HepG2 (cell line): ENCODE data around the gene FAM111A. TPM values are rescaled to one million over a fixed set of nuclear protein-coding genes. Genes with fewer than 3 reads are reported as not detected.

Source experiments
- ATF1 ChIP-seq: IDR thresholded peaks from 2 replicates; pipeline ENCODE4 v1.6.1; 2016; ENCODE audit warnings: mild to moderate bottlenecking, control low read depth
- DR1 ChIP-seq: sonication (generic); formaldehyde crosslinking; IDR thresholded peaks from 2 replicates; pipeline ENCODE4 v1.8.0; 2021; ENCODE audit warnings: mild to moderate bottlenecking, missing genetic modification reagents, inconsistent platforms
- HBP1 ChIP-seq: IDR thresholded peaks from 2 replicates; pipeline ENCODE4 v1.6.1; 2016; ENCODE audit warnings: low read depth, control low read depth
- JARID2 ChIP-seq: sonication (generic); formaldehyde crosslinking; IDR thresholded peaks from 2 replicates; pipeline ENCODE4 v1.8.1; 2023; ENCODE audit warnings: missing genetic modification reagents, inconsistent platforms; ENCODE audit not compliant: insufficient replicate concordance
- KAT7 ChIP-seq: IDR thresholded peaks from 2 replicates; pipeline ENCODE4 v1.6.1; 2018; ENCODE audit warnings: borderline replicate concordance, missing compliant biosample characterization
- KDM1A ChIP-seq: IDR thresholded peaks from 2 replicates; pipeline ENCODE4 v1.6.1; 2016; ENCODE audit warnings: missing compliant biosample characterization
- MED8 ChIP-seq: sonication (generic); formaldehyde crosslinking; IDR thresholded peaks from 2 replicates; pipeline ENCODE4 v1.8.1; 2023; ENCODE audit warnings: mild to moderate bottlenecking, missing genetic modification reagents; ENCODE audit not compliant: insufficient replicate concordance
- MTERF4 ChIP-seq: sonication (generic); formaldehyde crosslinking; IDR thresholded peaks from 2 replicates; pipeline ENCODE4 v1.8.0; 2023; ENCODE audit warnings: mild to moderate bottlenecking, missing genetic modification reagents
- MTF1 ChIP-seq: sonication (generic); formaldehyde crosslinking; IDR thresholded peaks from 2 replicates; pipeline ENCODE4 v1.5.0; 2020; ENCODE audit warnings: missing genetic modification reagents
- POLR2A ChIP-seq, 2 experiments: IDR thresholded peaks; 2 replicates each; pipeline ENCODE4 v1.6.1; 2011; ENCODE audit warnings: low read depth in 2 of 2, low read length in 2 of 2, mild to moderate bottlenecking in 1 of 2, moderate library complexity in 1 of 2; ENCODE audit not compliant: insufficient read depth in 1 of 2
- SRSF9 ChIP-seq: fragments of 200-400 bp; formaldehyde crosslinking; IDR thresholded peaks from 2 replicates; pipeline ENCODE4 v1.6.1; 2018; ENCODE audit warnings: borderline replicate concordance, mild to moderate bottlenecking, low read depth, low read length; ENCODE audit not compliant: insufficient read depth, poor library complexity, severe bottlenecking
- TOPORS ChIP-seq: sonication (generic); formaldehyde crosslinking; IDR thresholded peaks from 2 replicates; pipeline ENCODE4 v1.8.0; 2023; ENCODE audit warnings: mild to moderate bottlenecking, missing genetic modification reagents
- ZNF572 ChIP-seq: sonication (generic); formaldehyde crosslinking; IDR thresholded peaks from 2 replicates; pipeline ENCODE4 v1.5.1; 2020; ENCODE audit warnings: mild to moderate bottlenecking, missing genetic modification reagents
- ZNF7 ChIP-seq: IDR thresholded peaks from 2 replicates; pipeline ENCODE4 v1.6.1; 2016; ENCODE audit warnings: missing biosample characterization, missing genetic modification reagents
- ZNF761 ChIP-seq: sonication (generic); formaldehyde crosslinking; conservative IDR thresholded peaks from 2 replicates; pipeline ENCODE4 v1.4.0; 2020; ENCODE audit warnings: mild to moderate bottlenecking, missing genetic modification reagents
- ZNF776 ChIP-seq: sonication (generic); formaldehyde crosslinking; IDR thresholded peaks from 2 replicates; pipeline ENCODE4 v1.4.0; 2020; ENCODE audit warnings: mild to moderate bottlenecking, missing genetic modification reagents
- polyA plus RNA-seq, 8 experiments: library from polyadenylated mRNA; depleted of rRNA in 3 of 8; stranded (reverse) in 7 of 8; unstranded in 1 of 8; fragments of >200 nt; fragmentation: Illumina TruSeq in 4 of 8; extraction: Trizol in 4 of 8; gene quantifications; 2 replicates each; pipeline versions ENCODE4 v1.2.1 to v1.2.3, GENCODE V29; 2011 to 2016; ENCODE audit warnings: low read depth in 4 of 8, missing spikeins in 1 of 8, mixed read lengths in 1 of 8; ENCODE audit not compliant: insufficient read depth in 1 of 8
- total RNA-seq, 5 experiments: library from RNA; depleted of rRNA; stranded (reverse); fragments of >200 nt; fragmentation: Illumina TruSeq; extraction: Trizol; gene quantifications; 2 replicates each; pipeline ENCODE4 v1.2.3, GENCODE V29; 2016; ENCODE audit warnings: low read depth in 1 of 5
- TF ChIP-seq, protein P1 (sequence below): sonication (generic); formaldehyde crosslinking; IDR thresholded peaks from 2 replicates; pipeline ENCODE4 v1.8.1; 2022; ENCODE audit warnings: low read depth, mild to moderate bottlenecking, missing genetic modification reagents
- TF ChIP-seq, protein P2 (sequence below): sonication (generic); formaldehyde crosslinking; conservative IDR thresholded peaks from 2 replicates; pipeline ENCODE4 v1.4.0; 2020; ENCODE audit warnings: missing genetic modification reagents
- TF ChIP-seq, protein P3 (sequence below): sonication (generic); formaldehyde crosslinking; IDR thresholded peaks from 2 replicates; pipeline ENCODE4 v1.4.0; 2020; ENCODE audit warnings: mild to moderate bottlenecking, missing genetic modification reagents, borderline replicate concordance

Gene FAM111A
- total and polyA plus RNA-seq, 2 of the 13 experiments (the other 11 are each of a cell fraction or from before 2014, with no cell fraction given): 3.2 to 13.5 TPM

- TF ChIP-seq, protein P1, sequence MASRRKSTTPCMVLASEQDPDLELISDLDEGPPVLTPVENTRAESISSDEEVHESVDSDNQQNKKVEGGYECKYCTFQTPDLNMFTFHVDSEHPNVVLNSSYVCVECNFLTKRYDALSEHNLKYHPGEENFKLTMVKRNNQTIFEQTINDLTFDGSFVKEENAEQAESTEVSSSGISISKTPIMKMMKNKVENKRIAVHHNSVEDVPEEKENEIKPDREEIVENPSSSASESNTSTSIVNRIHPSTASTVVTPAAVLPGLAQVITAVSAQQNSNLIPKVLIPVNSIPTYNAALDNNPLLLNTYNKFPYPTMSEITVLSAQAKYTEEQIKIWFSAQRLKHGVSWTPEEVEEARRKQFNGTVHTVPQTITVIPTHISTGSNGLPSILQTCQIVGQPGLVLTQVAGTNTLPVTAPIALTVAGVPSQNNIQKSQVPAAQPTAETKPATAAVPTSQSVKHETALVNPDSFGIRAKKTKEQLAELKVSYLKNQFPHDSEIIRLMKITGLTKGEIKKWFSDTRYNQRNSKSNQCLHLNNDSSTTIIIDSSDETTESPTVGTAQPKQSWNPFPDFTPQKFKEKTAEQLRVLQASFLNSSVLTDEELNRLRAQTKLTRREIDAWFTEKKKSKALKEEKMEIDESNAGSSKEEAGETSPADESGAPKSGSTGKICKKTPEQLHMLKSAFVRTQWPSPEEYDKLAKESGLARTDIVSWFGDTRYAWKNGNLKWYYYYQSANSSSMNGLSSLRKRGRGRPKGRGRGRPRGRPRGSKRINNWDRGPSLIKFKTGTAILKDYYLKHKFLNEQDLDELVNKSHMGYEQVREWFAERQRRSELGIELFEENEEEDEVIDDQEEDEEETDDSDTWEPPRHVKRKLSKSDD: no peak
- TF ChIP-seq ZNF776 (CRISPR knock-in tag) (no peak), ZNF761 (CRISPR knock-in tag) (no peak), MED8 (CRISPR knock-in tag) (no peak), KAT7 (CRISPR knock-in tag) (no peak), DR1 (CRISPR knock-in tag) (no peak), POLR2A (IDR thresholded peaks at IDR 0.05; ENCODE audit: insufficient read depth in 1 of 2, low read depth in 2 of 2, low read length in 2 of 2) (peak; percentile 54 to 61; a peak in 3 of 4 replicates), MTERF4 (no peak), TOPORS (CRISPR knock-in tag) (no peak), HBP1 (CRISPR knock-in tag) (0 out of 2 replicates have a peak, but pooled peaks have one; percentile 31), MTF1 (CRISPR knock-in tag) (no peak), ZNF7 (CRISPR knock-in tag) (no peak), ZNF572 (CRISPR knock-in tag) (no peak), ATF1 (0 out of 2 replicates have a peak, but pooled peaks have one; percentile 42), SRSF9 (no peak), JARID2 (CRISPR knock-in tag) (no peak), KDM1A (CRISPR knock-in tag) (no peak)
- TF ChIP-seq, protein P2, sequence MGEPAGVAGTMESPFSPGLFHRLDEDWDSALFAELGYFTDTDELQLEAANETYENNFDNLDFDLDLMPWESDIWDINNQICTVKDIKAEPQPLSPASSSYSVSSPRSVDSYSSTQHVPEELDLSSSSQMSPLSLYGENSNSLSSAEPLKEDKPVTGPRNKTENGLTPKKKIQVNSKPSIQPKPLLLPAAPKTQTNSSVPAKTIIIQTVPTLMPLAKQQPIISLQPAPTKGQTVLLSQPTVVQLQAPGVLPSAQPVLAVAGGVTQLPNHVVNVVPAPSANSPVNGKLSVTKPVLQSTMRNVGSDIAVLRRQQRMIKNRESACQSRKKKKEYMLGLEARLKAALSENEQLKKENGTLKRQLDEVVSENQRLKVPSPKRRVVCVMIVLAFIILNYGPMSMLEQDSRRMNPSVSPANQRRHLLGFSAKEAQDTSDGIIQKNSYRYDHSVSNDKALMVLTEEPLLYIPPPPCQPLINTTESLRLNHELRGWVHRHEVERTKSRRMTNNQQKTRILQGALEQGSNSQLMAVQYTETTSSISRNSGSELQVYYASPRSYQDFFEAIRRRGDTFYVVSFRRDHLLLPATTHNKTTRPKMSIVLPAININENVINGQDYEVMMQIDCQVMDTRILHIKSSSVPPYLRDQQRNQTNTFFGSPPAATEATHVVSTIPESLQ (CRISPR knock-in tag): no peak
- TF ChIP-seq, protein P3, sequence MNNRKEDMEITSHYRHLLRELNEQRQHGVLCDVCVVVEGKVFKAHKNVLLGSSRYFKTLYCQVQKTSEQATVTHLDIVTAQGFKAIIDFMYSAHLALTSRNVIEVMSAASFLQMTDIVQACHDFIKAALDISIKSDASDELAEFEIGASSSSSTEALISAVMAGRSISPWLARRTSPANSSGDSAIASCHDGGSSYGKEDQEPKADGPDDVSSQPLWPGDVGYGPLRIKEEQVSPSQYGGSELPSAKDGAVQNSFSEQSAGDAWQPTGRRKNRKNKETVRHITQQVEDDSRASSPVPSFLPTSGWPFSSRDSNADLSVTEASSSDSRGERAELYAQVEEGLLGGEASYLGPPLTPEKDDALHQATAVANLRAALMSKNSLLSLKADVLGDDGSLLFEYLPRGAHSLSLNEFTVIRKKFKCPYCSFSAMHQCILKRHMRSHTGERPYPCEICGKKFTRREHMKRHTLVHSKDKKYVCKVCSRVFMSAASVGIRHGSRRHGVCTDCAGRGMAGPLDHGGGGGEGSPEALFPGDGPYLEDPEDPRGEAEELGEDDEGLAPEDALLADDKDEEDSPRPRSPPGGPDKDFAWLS: no peak
These were observed 36.0 kb upstream of the FAM111A start, which contains the start of gene FAM111B (continued) for GRCh38 chr11:59106363-59107336.
